Stimulated activated CD4-positive, alpha-beta T cell treated with anti-CD3 and anti-CD28 coated beads, TNF-alpha, amount 100 ng/mL, for 48 hours (primary cell): Measurements from ENCODE around the gene PANX3.

ENCODE experiments used
- DNase-seq, 3 donors: peaks; one replicate each; pipeline ENCODE4 v3.0.0-alpha.2; 2020; ENCODE audit warnings: low read depth in 3 of 3

Gene PANX3

DNA sequence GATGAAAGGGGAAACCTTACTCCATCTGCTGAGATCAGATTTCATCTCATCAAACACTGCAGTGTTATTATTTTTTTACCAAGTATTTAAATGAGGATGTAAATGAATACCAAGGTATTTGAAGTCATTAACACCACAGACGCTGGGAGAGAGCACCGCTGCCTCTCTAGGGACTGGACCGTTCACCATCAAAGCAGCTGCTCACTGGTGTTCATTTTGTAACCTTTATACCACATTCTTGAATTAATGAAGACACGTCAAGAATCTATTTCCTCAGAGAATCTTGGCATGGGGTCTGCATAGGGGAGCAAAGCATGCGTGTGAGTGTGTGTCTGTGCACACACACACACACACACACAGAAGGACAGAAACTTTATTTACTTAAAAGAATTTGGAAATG is 46.7 kb downstream of the PANX3 start:
- no peak for DNase-seq

- DNase-seq, result no peak
Measured at GRCh38 chr11:124658501-124658900, 47.3 kb downstream of the PANX3 start.

DNA sequence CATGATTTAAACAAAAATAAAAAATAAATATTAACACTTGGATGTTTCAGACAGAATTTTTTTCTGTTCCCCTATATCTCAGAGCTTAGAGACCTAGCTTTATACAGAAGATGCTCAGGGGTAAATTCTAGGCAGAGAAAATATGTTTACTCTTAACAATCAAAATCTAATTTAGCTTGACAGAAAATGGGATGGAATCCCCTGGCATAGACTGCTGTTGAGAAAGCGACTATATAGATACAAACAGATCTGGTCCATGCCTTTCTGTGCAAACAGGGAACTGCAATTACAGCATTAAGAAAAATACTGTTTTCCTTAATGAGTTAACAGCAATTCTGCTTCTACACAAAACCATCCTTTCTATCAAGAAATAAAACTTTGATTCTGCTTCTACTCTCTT is 47.8 kb downstream of the PANX3 start:
- no peak for DNase-seq

- no peak for DNase-seq
Measured at GRCh38 chr11:124661553-124661952, 50.3 kb downstream of the PANX3 start.

DNA sequence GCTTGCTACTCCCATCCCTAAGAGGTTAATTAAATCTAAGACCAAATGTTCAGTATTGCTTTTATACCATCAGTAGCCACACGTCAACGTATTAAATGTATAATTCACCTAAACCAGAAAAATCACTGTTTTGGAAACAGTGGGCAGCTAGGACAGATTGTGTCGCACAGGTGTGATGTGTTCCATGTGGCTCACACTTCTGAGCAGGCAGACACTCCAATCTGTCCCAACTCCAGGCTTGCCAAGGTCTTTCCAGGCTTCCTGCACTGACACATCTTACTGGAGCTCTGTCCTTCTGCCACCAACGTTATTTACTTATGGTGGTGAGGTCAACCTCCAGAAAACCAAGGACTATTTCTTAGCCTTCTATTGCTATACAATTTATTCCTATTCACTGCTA is 50.9 kb downstream of the PANX3 start:
- DNase-seq, result no peak

- no peak for DNase-seq
Measured at GRCh38 chr11:124663861-124664260, 52.6 kb downstream of the PANX3 start.

GRCh38 chr11:124667601-124668000 is 56.4 kb downstream of the PANX3 start:
- no peak for DNase-seq

- DNase-seq, result peak in 2 of 3 donors; percentile 11 to 40
Measured at GRCh38 chr11:124669193-124669592, 58.0 kb downstream of the PANX3 start.
